Neural progenitor cell (in vitro differentiated cells): ENCODE data around the gene PIP4K2A. TPM values are rescaled to one million over a fixed set of nuclear protein-coding genes. Genes with fewer than 3 reads are reported as not detected.

Experiments used
- DNase-seq: peaks from one replicate; pipeline ENCODE4 v3.0.0-alpha.2; 2016; ENCODE audit warnings: low spot score
- H2AFZ ChIP-seq: fragments of 200-600 bp; sonication (generic); replicated peaks from 2 replicates; pipeline ENCODE4 v1.6.1; 2016; ENCODE audit warnings: antibody characterized with exemption
- H3F3A ChIP-seq: fragments of 200-600 bp; sonication (generic); 2 replicates; pipeline ENCODE4 v1.6.1; 2016; ENCODE audit warnings: antibody characterized with exemption, low read depth
- H3K27ac ChIP-seq: fragments of 200-600 bp; sonication (generic); 2 replicates; pipeline ENCODE4 v1.5.1; 2016; ENCODE audit warnings: mild to moderate bottlenecking
- H3K27me3 ChIP-seq: fragments of 200-600 bp; sonication (generic); 2 replicates; pipeline ENCODE4 v1.6.1; 2016; ENCODE audit warnings: mild to moderate bottlenecking, moderate library complexity
- H3K36me3 ChIP-seq: fragments of 200-600 bp; sonication (generic); 2 replicates; pipeline ENCODE4 v1.5.1; 2016
- H3K4me1 ChIP-seq: fragments of 200-600 bp; sonication (generic); 2 replicates; pipeline ENCODE4 v1.6.1; 2016; ENCODE audit warnings: mixed run types
- H3K4me2 ChIP-seq: fragments of 200-600 bp; sonication (generic); 2 replicates; pipeline ENCODE4 v1.6.1; 2016
- H3K4me3 ChIP-seq: fragments of 200-600 bp; sonication (generic); 2 replicates; pipeline ENCODE4 v1.5.1; 2016
- H3K79me2 ChIP-seq: fragments of 200-600 bp; sonication (generic); 2 replicates; pipeline ENCODE4 v1.6.1; 2016; ENCODE audit warnings: low read depth
- H3K9ac ChIP-seq: fragments of 200-600 bp; sonication (generic); 2 replicates; pipeline ENCODE4 v1.6.1; 2016
- H3K9me3 ChIP-seq: fragments of 200-600 bp; sonication (generic); 2 replicates; pipeline ENCODE4 v1.5.1; 2016; ENCODE audit warnings: low read depth
- H4K20me1 ChIP-seq: fragments of 200-600 bp; sonication (generic); 2 replicates; pipeline ENCODE4 v1.6.1; 2016; ENCODE audit warnings: low read depth
- H3K27ac Mint-ChIP-seq: 3 replicates; pipeline ENCODE4 v1.8.0; 2021; ENCODE audit warnings: mixed read lengths
- H3K27me3 Mint-ChIP-seq: 2 replicates; pipeline ENCODE4 v1.8.0; 2022; ENCODE audit warnings: low read depth, mild to moderate bottlenecking, inconsistent platforms, moderate library complexity, mixed read lengths; ENCODE audit not compliant: insufficient read depth
- H3K36me3 Mint-ChIP-seq: 3 replicates; pipeline ENCODE4 v1.8.0; 2021; ENCODE audit warnings: mixed read lengths
- H3K4me1 Mint-ChIP-seq: 3 replicates; pipeline ENCODE4 v1.8.0; 2021; ENCODE audit warnings: mixed read lengths
- H3K4me3 Mint-ChIP-seq: 3 replicates; pipeline ENCODE4 v1.8.0; 2021; ENCODE audit warnings: mild to moderate bottlenecking, moderate library complexity, mixed read lengths
- H3K9me3 Mint-ChIP-seq: 3 replicates; pipeline ENCODE4 v1.8.0; 2020; ENCODE audit warnings: mixed read lengths
- CTCF ChIP-seq: fragments of 200-600 bp; sonication (generic); IDR thresholded peaks from 2 replicates; pipeline ENCODE4 v1.5.1; 2017; ENCODE audit warnings: antibody characterized with exemption, mild to moderate bottlenecking
- EZH2 ChIP-seq: fragments of 200-600 bp; sonication (generic); IDR thresholded peaks from 2 replicates; pipeline ENCODE4 v1.6.1; 2017; ENCODE audit warnings: antibody characterized with exemption, mild to moderate bottlenecking, moderate library complexity
- EZH2phosphoT487 ChIP-seq: fragments of 200-600 bp; sonication (generic); IDR thresholded peaks from 2 replicates; pipeline ENCODE4 v1.6.1; 2017; ENCODE audit warnings: antibody characterized with exemption
- total RNA-seq: library from RNA; depleted of rRNA; stranded (reverse); fragments of >200 nt; gene quantifications from 2 replicates; pipeline ENCODE4 v1.2.3, GENCODE V29; 2015; ENCODE audit warnings: low replicate concordance

The PIP4K2A gene
- 23.7 and 37.6 TPM in 2 replicates for total RNA-seq

DNA sequence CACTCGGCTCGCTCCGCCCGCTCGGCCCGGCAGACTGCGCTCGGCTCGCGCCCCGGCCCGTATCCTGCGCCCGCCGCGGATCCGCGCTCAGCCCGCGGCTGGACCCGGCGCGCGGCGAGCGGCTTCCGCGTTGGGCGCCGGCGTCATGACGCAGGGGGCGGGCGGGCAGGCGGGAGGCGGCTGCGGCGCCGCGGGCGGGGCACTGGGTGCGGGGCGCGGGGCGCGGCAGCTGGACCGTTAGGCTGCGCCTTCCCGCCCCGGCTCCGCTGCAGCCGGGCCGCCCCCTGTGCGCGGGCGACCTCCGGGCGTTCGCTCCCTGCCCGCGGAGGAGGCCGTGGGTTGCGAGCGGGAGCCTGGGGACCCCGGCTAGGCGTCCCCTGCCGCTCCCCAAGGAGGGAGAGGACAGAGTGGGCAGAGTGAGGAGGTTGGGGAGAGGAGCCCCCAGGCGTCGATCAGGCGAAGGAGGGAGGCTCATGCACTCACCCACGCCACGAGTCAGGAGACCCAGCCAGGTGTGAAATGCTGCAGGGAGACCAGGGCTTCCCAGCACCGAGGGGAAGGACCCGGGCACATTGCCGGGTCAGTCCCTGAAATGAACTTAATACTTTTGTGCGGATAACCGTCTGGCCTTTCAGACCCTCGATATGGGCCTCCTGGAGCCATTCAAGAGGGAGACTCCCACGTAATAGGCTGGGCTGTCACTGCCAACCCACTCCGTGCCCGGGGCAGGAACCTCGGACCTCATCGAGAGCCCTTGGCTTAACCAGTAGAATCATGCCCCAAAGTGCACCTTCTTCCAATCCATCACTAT, at the start of gene PIP4K2A:
PIP4K2A (minus strand) TSS at position 100 of the 811 bp plus-strand sequence. CDS start 252 bp downstream, outside the sequence.
- peak within 1 kb of the TSS; percentile 92 for H3K4me2 ChIP-seq
- peak within 1 kb of the TSS; percentile 94 for H2AFZ ChIP-seq
- peaks cover 42% of the 10 kb centered on the region for H3K79me2 ChIP-seq
- peaks cover 40% of the 10 kb centered on the region for H4K20me1 ChIP-seq
- no peaks in the 10 kb centered on the region for H3K9me3 ChIP-seq
- peaks cover 9% of the 10 kb centered on the region for H3K4me1 ChIP-seq
- no peak for TF ChIP-seq EZH2
- TF ChIP-seq EZH2phosphoT487: no peak
- Mint-ChIP-seq H3K4me1 (peaks cover 16% of the 10 kb centered on the region), H3K36me3 (peaks cover 3% of the 10 kb centered on the region), H3K4me3 (peak within 1 kb of the TSS; percentile 90), H3K27me3 (peaks cover 17% of the 10 kb centered on the region), H3K27ac (peak within 1 kb of the TSS; percentile 2), H3K9me3 (no peaks in the 10 kb centered on the region)
- peaks cover 34% of the 10 kb centered on the region for H3K27me3 ChIP-seq
- H3K9ac ChIP-seq: no peak within 1 kb of the TSS
- peak within 1 kb of the TSS; percentile 71 for H3K4me3 ChIP-seq
- no peak within 1 kb of the TSS for H3K27ac ChIP-seq
- no peaks in the 10 kb centered on the region for H3K36me3 ChIP-seq
- DNase-seq: peak; percentile 88
- peaks cover 8% of the 10 kb centered on the region for H3F3A ChIP-seq

DNA sequence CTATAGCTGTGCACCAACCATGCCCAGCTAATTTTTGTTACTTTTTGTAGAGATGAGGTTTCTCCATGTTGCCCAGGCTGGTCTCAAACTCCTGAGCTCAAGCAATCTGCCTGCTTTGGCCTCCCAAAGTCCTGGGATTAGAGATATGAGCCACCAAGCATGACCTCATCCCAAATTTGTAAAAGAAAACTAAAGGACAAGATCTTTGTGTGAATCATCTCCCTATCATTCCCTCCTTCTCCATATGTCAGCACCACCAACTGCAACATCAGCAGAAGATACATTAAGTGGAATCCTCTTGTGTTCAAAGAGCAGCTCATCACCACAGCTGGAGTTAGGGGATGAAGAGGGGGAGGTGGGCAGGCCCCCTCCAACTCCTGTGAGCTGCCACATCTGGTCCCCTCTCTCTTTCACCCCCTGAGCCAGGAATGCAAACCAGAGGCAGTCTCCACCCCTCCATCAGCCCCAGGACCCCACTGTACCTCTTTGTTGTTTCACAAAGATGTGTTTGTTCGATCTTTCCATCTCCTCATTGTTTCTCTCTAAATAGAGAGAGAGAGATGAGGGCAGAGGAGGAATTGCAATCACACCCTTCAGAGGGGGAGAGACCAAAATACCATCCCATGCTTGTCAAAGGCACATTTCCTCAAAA, 47.3 kb upstream of the PIP4K2A start:
- no peak overlapping the region for H3K4me3 Mint-ChIP-seq
- no peak overlapping the region for H3K27ac ChIP-seq
- H3F3A ChIP-seq: no peaks in the 10 kb centered on the region
- no peaks in the 10 kb centered on the region for H3K4me1 ChIP-seq
- peak overlapping the region; percentile 1 for H3K4me2 ChIP-seq
- no peak overlapping the region for H3K27ac Mint-ChIP-seq
- H3K36me3 Mint-ChIP-seq: no peaks in the 10 kb centered on the region
- H3K27me3 ChIP-seq: no peaks in the 10 kb centered on the region
- peaks cover 7% of the 10 kb centered on the region for H3K27me3 Mint-ChIP-seq
- no peaks in the 10 kb centered on the region for H4K20me1 ChIP-seq
- H3K79me2 ChIP-seq: no peaks in the 10 kb centered on the region
- peak overlapping the region; percentile 54 for H2AFZ ChIP-seq
- DNase-seq: peak; percentile 35
- H3K9ac ChIP-seq: no peak overlapping the region
- no peak overlapping the region for H3K4me3 ChIP-seq
- H3K9me3 ChIP-seq: no peaks in the 10 kb centered on the region
- H3K4me1 Mint-ChIP-seq: peaks cover 13% of the 10 kb centered on the region
- TF ChIP-seq EZH2phosphoT487: no peak
- no peak for TF ChIP-seq EZH2
- no peak for TF ChIP-seq CTCF
- H3K36me3 ChIP-seq: no peaks in the 10 kb centered on the region
- no peaks in the 10 kb centered on the region for H3K9me3 Mint-ChIP-seq

GRCh38 chr10:22760025-22760424, 45.6 kb upstream of the PIP4K2A start:
- H3K27ac Mint-ChIP-seq: no peak overlapping the region
- no peak for DNase-seq
- H3F3A ChIP-seq: no peaks in the 10 kb centered on the region
- no peaks in the 10 kb centered on the region for H3K27me3 ChIP-seq
- H3K4me1 Mint-ChIP-seq: peaks cover 13% of the 10 kb centered on the region
- no peaks in the 10 kb centered on the region for H3K9me3 Mint-ChIP-seq
- H4K20me1 ChIP-seq: no peaks in the 10 kb centered on the region
- no peak overlapping the region for H3K4me2 ChIP-seq
- no peak overlapping the region for H2AFZ ChIP-seq
- H3K36me3 ChIP-seq: no peaks in the 10 kb centered on the region
- no peak overlapping the region for H3K9ac ChIP-seq
- H3K36me3 Mint-ChIP-seq: no peaks in the 10 kb centered on the region
- H3K9me3 ChIP-seq: no peaks in the 10 kb centered on the region
- peaks cover 7% of the 10 kb centered on the region for H3K27me3 Mint-ChIP-seq
- H3K79me2 ChIP-seq: no peaks in the 10 kb centered on the region
- TF ChIP-seq EZH2phosphoT487 (no peak), CTCF (no peak), EZH2 (no peak)
- no peak overlapping the region for H3K4me3 ChIP-seq
- no peak overlapping the region for H3K27ac ChIP-seq
- no peaks in the 10 kb centered on the region for H3K4me1 ChIP-seq
- no peak overlapping the region for H3K4me3 Mint-ChIP-seq

GRCh38 chr10:22758867-22759266, 44.5 kb upstream of the PIP4K2A start:
- H3K27me3 ChIP-seq: no peaks in the 10 kb centered on the region
- H3K4me1 ChIP-seq: no peaks in the 10 kb centered on the region
- H4K20me1 ChIP-seq: no peaks in the 10 kb centered on the region
- Mint-ChIP-seq H3K36me3 (no peaks in the 10 kb centered on the region), H3K9me3 (no peaks in the 10 kb centered on the region), H3K27ac (no peak overlapping the region), H3K4me3 (no peak overlapping the region), H3K27me3 (peaks cover 4% of the 10 kb centered on the region), H3K4me1 (peaks cover 13% of the 10 kb centered on the region)
- H2AFZ ChIP-seq: no peak overlapping the region
- no peak overlapping the region for H3K4me2 ChIP-seq
- no peaks in the 10 kb centered on the region for H3F3A ChIP-seq
- no peak overlapping the region for H3K9ac ChIP-seq
- no peaks in the 10 kb centered on the region for H3K79me2 ChIP-seq
- DNase-seq: no peak
- TF ChIP-seq EZH2 (no peak), CTCF (no peak), EZH2phosphoT487 (no peak)
- no peaks in the 10 kb centered on the region for H3K36me3 ChIP-seq
- no peak overlapping the region for H3K27ac ChIP-seq
- H3K9me3 ChIP-seq: no peaks in the 10 kb centered on the region
- no peak overlapping the region for H3K4me3 ChIP-seq
